ENCODE data around the gene SSH2. TPM values are rescaled to one million over a fixed set of nuclear protein-coding genes. Genes with fewer than 3 reads are reported as not detected.
A peak's percentile ranks its signal among the peaks of the same experiment; 100 is the strongest.

The SSH2 gene
- total and polyA plus RNA-seq, 9 of the 15 experiments (the other 6 are each of a cell fraction or from before 2014, with no cell fraction given) = 3.9 to 16.1 (median 10.2) TPM

- TF ChIP-seq, protein P1, sequence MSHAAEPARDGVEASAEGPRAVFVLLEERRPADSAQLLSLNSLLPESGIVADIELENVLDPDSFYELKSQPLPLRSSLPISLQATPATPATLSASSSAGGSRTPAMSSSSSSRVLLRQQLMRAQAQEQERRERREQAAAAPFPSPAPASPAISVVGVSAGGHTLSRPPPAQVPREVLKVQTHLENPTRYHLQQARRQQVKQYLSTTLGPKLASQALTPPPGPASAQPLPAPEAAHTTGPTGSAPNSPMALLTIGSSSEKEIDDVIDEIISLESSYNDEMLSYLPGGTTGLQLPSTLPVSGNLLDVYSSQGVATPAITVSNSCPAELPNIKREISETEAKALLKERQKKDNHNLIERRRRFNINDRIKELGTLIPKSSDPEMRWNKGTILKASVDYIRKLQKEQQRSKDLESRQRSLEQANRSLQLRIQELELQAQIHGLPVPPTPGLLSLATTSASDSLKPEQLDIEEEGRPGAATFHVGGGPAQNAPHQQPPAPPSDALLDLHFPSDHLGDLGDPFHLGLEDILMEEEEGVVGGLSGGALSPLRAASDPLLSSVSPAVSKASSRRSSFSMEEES (CRISPR knock-in tag; IDR thresholded peaks at IDR 0.05) = no peak
- TF ChIP-seq ATF7 (IDR thresholded peaks at IDR 0.05) = peak; percentile 50
- no peak for TF ChIP-seq ZNF592 (IDR thresholded peaks at IDR 0.05)
- no peak for TF ChIP-seq ZEB2 (IDR thresholded peaks at IDR 0.05)
- TF ChIP-seq FUS (optimal IDR thresholded peaks at IDR 0.05; ENCODE audit: low read depth, low read length) = no peak
- TF ChIP-seq MYBL2 (IDR thresholded peaks at IDR 0.05; ENCODE audit: low read depth) = no peak
- no peak for TF ChIP-seq MYBL2 (CRISPR knock-in tag; IDR thresholded peaks at IDR 0.05; ENCODE audit: borderline replicate concordance)
- no peak for TF ChIP-seq TEAD2 (tag; IDR thresholded peaks at IDR 0.05)
- TF ChIP-seq SMAD2 (IDR thresholded peaks at IDR 0.05; ENCODE audit: low read depth, low read length) = no peak
- peak; percentile 60; the same call in 1 of the 2 replicates for TF ChIP-seq NFRKB (IDR thresholded peaks at IDR 0.05; ENCODE audit: low read depth)
- no peak for TF ChIP-seq PHB (CRISPR knock-in tag; IDR thresholded peaks at IDR 0.05)
- TF ChIP-seq ELK1 (CRISPR knock-in tag; IDR thresholded peaks at IDR 0.05) = no peak
- TF ChIP-seq ZNF263 (CRISPR knock-in tag; IDR thresholded peaks at IDR 0.05; ENCODE audit: borderline replicate concordance) = no peak
- no peak for TF ChIP-seq BCLAF1 (IDR thresholded peaks at IDR 0.05; ENCODE audit: borderline replicate concordance in 1 of 2, control insufficient read depth in 1 of 2, low read depth in 2 of 2, low read length in 1 of 2)
- no peak for TF ChIP-seq CBX2 (IDR thresholded peaks at IDR 0.05; ENCODE audit: insufficient read depth, low read length, poor library complexity, severe bottlenecking)
Measured at GRCh38 chr17:29929533-29930408, at the start of gene SSH2 (continued).
